Stimulated activated naive CD8-positive, alpha-beta T cell treated with anti-CD3 and anti-CD28 coated beads, Interleukin-15, Interleukin-2, amounts not matched to agents 100 ng/mL and 50 ng/mL, for 24 hours (primary cell): ENCODE data around the gene C2orf81.
"Not testable (repeated sequence)": the region's sequence is repeated elsewhere in the genome, so short reads cannot be mapped to it uniquely, and the experiment has no call there.

Experiments used
- H3K27ac Mint-ChIP-seq: one replicate; pipeline ENCODE4 v1.8.0; 2021; ENCODE audit warnings: mild to moderate bottlenecking, mixed read lengths
- H3K27me3 Mint-ChIP-seq: one replicate; pipeline ENCODE4 v1.8.0; 2021; ENCODE audit warnings: mixed read lengths
- H3K36me3 Mint-ChIP-seq: one replicate; pipeline ENCODE4 v1.8.0; 2021; ENCODE audit warnings: low read depth, mixed read lengths
- H3K4me1 Mint-ChIP-seq: one replicate; pipeline ENCODE4 v1.8.0; 2021; ENCODE audit warnings: low read depth, mixed read lengths
- H3K4me3 Mint-ChIP-seq: one replicate; pipeline ENCODE4 v1.8.0; 2021; ENCODE audit warnings: mild to moderate bottlenecking, mixed read lengths
- H3K9me3 Mint-ChIP-seq: one replicate; pipeline ENCODE4 v1.8.0; 2021; ENCODE audit warnings: mixed read lengths

The C2orf81 gene

GRCh38 chr2:74450570-74451190 lies 29.3 kb upstream of the C2orf81 start:
- Mint-ChIP-seq H3K27me3 (no peaks in the 10 kb centered on the region), H3K4me3 (no peak overlapping the region), H3K9me3 (no peaks in the 10 kb centered on the region), H3K4me1 (peaks cover 28% of the 10 kb centered on the region), H3K27ac (no peak overlapping the region), H3K36me3 (peaks cover 5% of the 10 kb centered on the region)

- Mint-ChIP-seq H3K4me3 (no peak overlapping the region), H3K36me3 (no peaks in the 10 kb centered on the region), H3K4me1 (peaks cover 12% of the 10 kb centered on the region), H3K27me3 (no peaks in the 10 kb centered on the region), H3K9me3 (no peaks in the 10 kb centered on the region), H3K27ac (no peak overlapping the region)
These were observed 27.4 kb upstream of the C2orf81 start for GRCh38 chr2:74448771-74449170.

GRCh38 chr2:74447230-74447999 lies 26.0 kb upstream of the C2orf81 start:
- Mint-ChIP-seq H3K27me3 (peaks cover 2% of the 10 kb centered on the region), H3K27ac (no peak overlapping the region), H3K4me3 (no peak overlapping the region), H3K9me3 (no peaks in the 10 kb centered on the region), H3K4me1 (peaks cover 2% of the 10 kb centered on the region), H3K36me3 (no peaks in the 10 kb centered on the region)

GRCh38 chr2:74444498-74445318 lies 23.3 kb upstream of the C2orf81 start:
- no peak overlapping the region for H3K4me3 Mint-ChIP-seq
- H3K4me1 Mint-ChIP-seq, result peaks cover 14% of the 10 kb centered on the region
- no peak overlapping the region for H3K27ac Mint-ChIP-seq
- no peaks in the 10 kb centered on the region for H3K9me3 Mint-ChIP-seq
- peaks cover 13% of the 10 kb centered on the region for H3K27me3 Mint-ChIP-seq
- H3K36me3 Mint-ChIP-seq, result no peaks in the 10 kb centered on the region

GRCh38 chr2:74442483-74443297 lies 21.3 kb upstream of the C2orf81 start:
- Mint-ChIP-seq H3K4me1 (peaks cover 19% of the 10 kb centered on the region), H3K27me3 (peaks cover 15% of the 10 kb centered on the region), H3K4me3 (peak overlapping the region; percentile 66)
- H3K36me3 Mint-ChIP-seq, H3K27ac Mint-ChIP-seq, H3K9me3 Mint-ChIP-seq: not testable (repeated sequence)

GRCh38 chr2:74441690-74442482 lies 20.5 kb upstream of the C2orf81 start, which contains the start of gene RTKN:
RTKN (minus strand) TSS chr2:74441937; CDS start chr2:74441816, 121 bp downstream.
- H3K4me1 Mint-ChIP-seq, result peaks cover 24% of the 10 kb centered on the region
- H3K36me3 Mint-ChIP-seq, result no peaks in the 10 kb centered on the region
- peak within 1 kb of the TSS; percentile 66 for H3K4me3 Mint-ChIP-seq
- no peaks in the 10 kb centered on the region for H3K9me3 Mint-ChIP-seq
- no peak within 1 kb of the TSS for H3K27ac Mint-ChIP-seq
- peaks cover 15% of the 10 kb centered on the region for H3K27me3 Mint-ChIP-seq

GRCh38 chr2:74441170-74441689 lies 19.8 kb upstream of the C2orf81 start:
- H3K9me3 Mint-ChIP-seq, result no peaks in the 10 kb centered on the region
- peaks cover 25% of the 10 kb centered on the region for H3K4me1 Mint-ChIP-seq
- H3K27me3 Mint-ChIP-seq, result peaks cover 15% of the 10 kb centered on the region
- H3K36me3 Mint-ChIP-seq, result no peaks in the 10 kb centered on the region
- H3K4me3 Mint-ChIP-seq, result peak overlapping the region; percentile 53
- no peak overlapping the region for H3K27ac Mint-ChIP-seq

GRCh38 chr2:74440378-74441169 lies 19.2 kb upstream of the C2orf81 start:
- Mint-ChIP-seq H3K27ac (no peak overlapping the region), H3K4me1 (peaks cover 25% of the 10 kb centered on the region), H3K4me3 (peak overlapping the region; percentile 63)

GRCh38 chr2:74439803-74440377 lies 18.5 kb upstream of the C2orf81 start:
- Mint-ChIP-seq H3K36me3 (no peaks in the 10 kb centered on the region), H3K27me3 (peaks cover 15% of the 10 kb centered on the region), H3K4me1 (peaks cover 25% of the 10 kb centered on the region), H3K9me3 (no peaks in the 10 kb centered on the region), H3K27ac (no peak overlapping the region), H3K4me3 (peak overlapping the region; percentile 63)

More at GRCh38 chr2:74440378-74441169, 19.2 kb upstream of the C2orf81 start:
- peaks cover 15% of the 10 kb centered on the region for H3K27me3 Mint-ChIP-seq
- H3K9me3 Mint-ChIP-seq, result no peaks in the 10 kb centered on the region
- no peaks in the 10 kb centered on the region for H3K36me3 Mint-ChIP-seq

- H3K27ac Mint-ChIP-seq, result no peak overlapping the region
- peaks cover 25% of the 10 kb centered on the region for H3K4me1 Mint-ChIP-seq
- H3K4me3 Mint-ChIP-seq, result no peak overlapping the region
- H3K36me3 Mint-ChIP-seq, result no peaks in the 10 kb centered on the region
- no peaks in the 10 kb centered on the region for H3K9me3 Mint-ChIP-seq
- peaks cover 15% of the 10 kb centered on the region for H3K27me3 Mint-ChIP-seq
These were observed 18.0 kb upstream of the C2orf81 start for GRCh38 chr2:74439373-74439772.

- Mint-ChIP-seq H3K27ac (no peak overlapping the region), H3K4me1 (peaks cover 25% of the 10 kb centered on the region), H3K36me3 (no peaks in the 10 kb centered on the region), H3K27me3 (peaks cover 15% of the 10 kb centered on the region), H3K9me3 (no peaks in the 10 kb centered on the region), H3K4me3 (no peak overlapping the region)
These were observed 16.8 kb upstream of the C2orf81 start for GRCh38 chr2:74438248-74438647.

- no peak overlapping the region for H3K27ac Mint-ChIP-seq
- peaks cover 21% of the 10 kb centered on the region for H3K4me1 Mint-ChIP-seq
- H3K4me3 Mint-ChIP-seq, result no peak overlapping the region
- no peaks in the 10 kb centered on the region for H3K36me3 Mint-ChIP-seq
- H3K27me3 Mint-ChIP-seq, result peaks cover 9% of the 10 kb centered on the region
- H3K9me3 Mint-ChIP-seq, result no peaks in the 10 kb centered on the region
These were observed 15.7 kb upstream of the C2orf81 start for GRCh38 chr2:74436848-74437695.
